ENCODE results near the gene LRP8. TPM values are rescaled to one million over a fixed set of nuclear protein-coding genes. Genes with fewer than 3 reads are reported as not detected.

The LRP8 gene
- total and polyA plus RNA-seq, 8 donors = 6.8 to 36.6 (median 9.3) TPM

DNA sequence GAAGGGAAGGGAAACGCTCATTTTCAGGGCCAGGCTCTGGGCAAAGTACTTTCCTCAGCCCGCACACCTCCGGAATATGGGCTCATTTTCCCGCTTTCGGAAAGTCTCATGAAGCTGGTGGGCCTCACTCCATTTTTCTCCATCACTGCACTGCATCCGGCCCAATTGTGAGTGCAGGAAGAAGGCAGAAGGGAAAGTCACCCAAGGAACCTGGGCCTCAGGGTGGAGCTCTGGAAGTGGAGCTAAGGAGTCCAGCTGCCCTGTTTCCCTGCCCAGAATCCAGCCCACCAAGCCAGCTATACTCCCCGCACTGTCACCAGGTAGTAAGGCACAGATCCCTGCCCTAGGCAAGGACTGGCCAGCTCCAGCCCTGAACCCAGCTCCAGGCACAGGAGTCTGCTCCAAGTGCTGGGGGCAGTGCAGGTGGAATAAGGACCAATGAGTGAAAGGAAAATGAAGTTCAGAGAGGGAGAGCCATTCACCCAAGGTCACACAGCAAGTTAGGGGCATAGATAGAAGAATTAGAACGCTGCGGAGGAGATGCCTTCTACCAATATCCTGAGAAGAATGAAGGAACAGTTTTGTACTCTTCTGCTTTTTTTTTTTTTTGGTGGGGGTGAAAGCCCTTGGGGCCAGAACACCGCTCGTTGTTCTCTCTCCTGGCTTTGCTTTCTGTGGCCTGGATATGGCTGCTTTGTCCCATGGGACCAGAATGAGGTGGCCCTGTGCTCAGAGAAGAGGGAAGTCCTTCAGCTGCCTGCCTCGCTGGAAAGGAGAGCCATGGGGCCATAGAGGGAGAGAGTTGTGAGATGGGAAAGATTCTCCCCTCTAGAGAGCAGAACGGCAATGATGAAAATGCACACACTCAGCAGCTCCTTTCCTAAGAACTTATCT, 10.0 kb downstream of the LRP8 start:
- Histone ChIP-seq H3K4me1 (no peaks in the 10 kb centered on the region), H3K27me3 (no peaks in the 10 kb centered on the region), H3K9me3 (no peaks in the 10 kb centered on the region), H3K36me3 (peaks cover 0 to 33% of the 10 kb centered on the region in 2 donors), H3K4me3 (no peak overlapping the region), H3K27ac (no peak overlapping the region)
- intact Hi-C loops (cut with DNase I) = no loop called here
- DNase-seq = peak in 1 of 4 donors; percentile 18
- TF ChIP-seq, protein P1, sequence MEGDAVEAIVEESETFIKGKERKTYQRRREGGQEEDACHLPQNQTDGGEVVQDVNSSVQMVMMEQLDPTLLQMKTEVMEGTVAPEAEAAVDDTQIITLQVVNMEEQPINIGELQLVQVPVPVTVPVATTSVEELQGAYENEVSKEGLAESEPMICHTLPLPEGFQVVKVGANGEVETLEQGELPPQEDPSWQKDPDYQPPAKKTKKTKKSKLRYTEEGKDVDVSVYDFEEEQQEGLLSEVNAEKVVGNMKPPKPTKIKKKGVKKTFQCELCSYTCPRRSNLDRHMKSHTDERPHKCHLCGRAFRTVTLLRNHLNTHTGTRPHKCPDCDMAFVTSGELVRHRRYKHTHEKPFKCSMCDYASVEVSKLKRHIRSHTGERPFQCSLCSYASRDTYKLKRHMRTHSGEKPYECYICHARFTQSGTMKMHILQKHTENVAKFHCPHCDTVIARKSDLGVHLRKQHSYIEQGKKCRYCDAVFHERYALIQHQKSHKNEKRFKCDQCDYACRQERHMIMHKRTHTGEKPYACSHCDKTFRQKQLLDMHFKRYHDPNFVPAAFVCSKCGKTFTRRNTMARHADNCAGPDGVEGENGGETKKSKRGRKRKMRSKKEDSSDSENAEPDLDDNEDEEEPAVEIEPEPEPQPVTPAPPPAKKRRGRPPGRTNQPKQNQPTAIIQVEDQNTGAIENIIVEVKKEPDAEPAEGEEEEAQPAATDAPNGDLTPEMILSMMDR (IDR thresholded peaks at IDR 0.05) = no peak
- no peak for ATAC-seq

DNA sequence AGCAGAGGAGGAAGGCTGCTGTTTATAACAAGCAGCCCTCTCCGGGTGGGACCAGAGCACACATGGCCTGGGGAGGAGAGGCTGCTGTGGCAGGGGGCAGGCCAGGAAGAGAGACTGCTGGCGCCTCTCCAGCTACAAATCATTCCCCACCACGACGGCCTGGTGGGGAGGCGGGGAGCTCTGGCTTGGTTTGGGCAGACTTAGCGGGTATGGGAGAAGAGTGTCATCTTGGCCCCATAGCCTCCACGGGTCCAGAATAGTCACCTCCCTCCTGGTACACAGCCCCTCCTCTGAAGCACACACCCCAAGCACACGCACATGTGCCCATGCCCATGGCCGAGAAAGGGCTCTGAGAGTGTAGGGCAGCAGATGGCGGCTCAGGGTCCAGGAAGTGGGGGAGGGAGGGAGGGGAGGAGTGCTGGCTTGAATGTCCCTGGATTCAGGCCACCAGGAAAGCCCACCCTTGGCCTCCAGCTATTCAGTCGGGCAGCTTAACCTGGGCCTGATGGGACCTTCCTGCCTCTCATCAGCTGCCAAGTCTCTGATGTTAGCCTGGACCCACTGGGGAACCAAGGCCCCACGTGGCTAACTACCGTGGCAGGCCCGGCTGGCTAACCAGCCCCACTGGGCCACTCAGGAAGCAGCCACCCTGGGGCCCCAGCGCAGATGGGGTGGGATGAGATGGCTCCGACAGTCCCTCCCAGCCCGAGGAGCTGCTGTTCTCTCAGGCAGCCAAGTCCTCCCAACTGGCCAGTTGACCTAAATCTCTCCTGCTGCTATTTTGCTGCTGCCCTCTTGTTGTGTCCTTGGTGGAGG, 10.9 kb downstream of the LRP8 start:
- Histone ChIP-seq H3K4me1 (no peaks in the 10 kb centered on the region), H3K9me3 (no peaks in the 10 kb centered on the region), H3K27ac (no peak overlapping the region), H3K27me3 (no peaks in the 10 kb centered on the region), H3K4me3 (no peak overlapping the region), H3K36me3 (peaks cover 0 to 31% of the 10 kb centered on the region in 2 donors)
- DNase-seq (peak in 2 of 4 donors; percentile 35 to 78), ATAC-seq (no peak)
- TF ChIP-seq, protein P1 (IDR thresholded peaks at IDR 0.05) = no peak
- intact Hi-C loops (cut with DNase I) = no loop called here

GRCh38 chr1:53316424-53316765, 11.5 kb downstream of the LRP8 start:
- Histone ChIP-seq H3K27me3 (no peaks in the 10 kb centered on the region), H3K9me3 (no peaks in the 10 kb centered on the region), H3K36me3 (peaks cover 0 to 26% of the 10 kb centered on the region in 2 donors), H3K4me3 (no peak overlapping the region), H3K4me1 (no peaks in the 10 kb centered on the region), H3K27ac (no peak overlapping the region)
- intact Hi-C loops (cut with DNase I) = no loop called here
- ATAC-seq = no peak
- TF ChIP-seq, protein P1 (IDR thresholded peaks at IDR 0.05) = no peak
- DNase-seq = peak in 1 of 4 donors; percentile 37

DNA sequence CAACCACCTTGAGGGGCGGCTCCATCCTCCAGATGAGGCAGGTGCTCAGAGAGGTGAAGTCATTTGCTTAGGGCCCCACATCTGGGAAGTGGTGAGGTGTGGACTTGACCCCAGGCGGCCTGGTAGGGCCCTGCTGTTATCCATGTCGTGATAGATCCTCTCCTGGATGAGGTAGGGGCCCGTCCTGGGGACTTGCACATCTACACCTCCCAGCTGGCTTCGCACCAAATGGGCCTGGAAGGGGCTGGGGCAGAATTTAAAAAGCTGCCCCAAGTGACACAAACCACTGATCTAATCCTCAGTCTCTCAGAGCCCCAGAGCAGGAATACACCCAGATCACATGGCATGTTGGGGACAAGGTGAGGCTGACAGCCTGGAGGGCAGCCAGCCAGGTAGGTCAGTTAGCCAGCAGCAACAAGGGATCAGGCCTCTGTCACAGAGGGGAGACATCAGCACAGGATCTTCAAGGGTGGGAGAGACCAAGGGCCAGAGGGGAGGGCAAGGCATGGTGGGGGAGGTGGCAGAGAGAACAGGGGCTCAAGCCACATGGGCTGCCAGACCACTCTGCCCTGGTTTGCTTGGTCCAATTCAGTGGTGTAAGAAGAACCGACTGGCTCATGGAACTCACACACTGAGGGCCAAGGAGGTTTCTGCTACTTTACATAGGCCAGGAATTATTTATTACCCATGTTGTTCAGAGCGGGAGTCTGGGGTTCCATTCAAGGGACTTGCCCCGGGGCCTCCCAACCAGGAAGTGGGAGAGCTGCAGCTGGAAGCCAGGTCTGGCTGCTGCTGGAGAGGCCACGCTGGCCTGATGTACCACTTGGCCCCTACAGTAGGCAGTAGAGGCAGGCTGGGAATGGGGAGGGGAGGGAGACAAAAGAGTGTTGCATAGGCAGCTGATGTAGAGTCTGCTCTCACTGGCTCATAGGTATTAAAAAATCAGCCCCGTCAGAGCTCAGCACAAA, 12.1 kb downstream of the LRP8 start:
- intact Hi-C loops (cut with DNase I) = no loop called here
- Histone ChIP-seq H3K36me3 (peaks cover 0 to 19% of the 10 kb centered on the region in 2 donors), H3K4me3 (no peak overlapping the region), H3K9me3 (no peaks in the 10 kb centered on the region), H3K27ac (no peak overlapping the region), H3K27me3 (no peaks in the 10 kb centered on the region), H3K4me1 (no peaks in the 10 kb centered on the region)
- peak in 2 of 4 donors; percentile 35 to 55 for DNase-seq
- TF ChIP-seq, protein P1 (IDR thresholded peaks at IDR 0.05) = no peak
- peak; percentile 45 for ATAC-seq
